DOHH2 (cell line): ENCODE measurements around the gene RAB39B.

Source experiments
- H3F3A ChIP-seq: fragments of 200-600 bp; sonication (generic), shearing (Covaris generic); 2 replicates; pipeline ENCODE4 v1.6.0; 2016; ENCODE audit warnings: antibody characterized with exemption, mild to moderate bottlenecking; ENCODE audit not compliant: control insufficient read depth, insufficient read depth
- H3K27ac ChIP-seq: fragments of 200-600 bp; sonication (generic); 2 replicates; pipeline ENCODE4 v1.5.1; 2014; ENCODE audit warnings: low read depth, mild to moderate bottlenecking, low read length, moderate library complexity
- H3K27me3 ChIP-seq: fragments of 200-600 bp; sonication (generic); 2 replicates; pipeline ENCODE4 v1.6.1; 2014; ENCODE audit warnings: mild to moderate bottlenecking, low read length, mixed read lengths; ENCODE audit not compliant: control insufficient read depth
- H3K36me3 ChIP-seq: fragments of 200-600 bp; sonication (generic); 2 replicates; pipeline ENCODE4 v1.6.1; 2014; ENCODE audit warnings: mild to moderate bottlenecking, low read length, moderate library complexity, mixed read lengths; ENCODE audit not compliant: control insufficient read depth
- H3K4me1 ChIP-seq: fragments of 200-600 bp; sonication (generic); 2 replicates; pipeline ENCODE4 v1.6.1; 2014; ENCODE audit warnings: mild to moderate bottlenecking, low read length, mixed read lengths; ENCODE audit not compliant: control insufficient read depth
- H3K4me2 ChIP-seq: fragments of 200-600 bp; sonication (generic); 2 replicates; pipeline ENCODE4 v1.6.0; 2014; ENCODE audit warnings: mild to moderate bottlenecking, low read length, moderate library complexity
- H3K4me3 ChIP-seq: fragments of 200-600 bp; sonication (generic); 2 replicates; pipeline ENCODE4 v1.5.1; 2014; ENCODE audit warnings: mild to moderate bottlenecking, low read length, mixed read lengths
- H3K79me2 ChIP-seq: fragments of 200-600 bp; sonication (generic); 2 replicates; pipeline ENCODE4 v1.6.1; 2014; ENCODE audit warnings: mild to moderate bottlenecking, low read length, mixed read lengths; ENCODE audit not compliant: control insufficient read depth
- H3K9me2 ChIP-seq: fragments of 200-600 bp; sonication (generic); replicated peaks from 2 replicates; pipeline ENCODE4 v1.6.1; 2014; ENCODE audit warnings: mild to moderate bottlenecking, low read length, mixed read lengths; ENCODE audit not compliant: control insufficient read depth
- H3K9me3 ChIP-seq: fragments of 200-600 bp; sonication (generic); 2 replicates; pipeline ENCODE4 v1.6.1; 2014; ENCODE audit warnings: antibody characterized with exemption, low read length, mixed read lengths; ENCODE audit not compliant: control insufficient read depth, insufficient read depth
- H4K20me1 ChIP-seq: fragments of 200-600 bp; sonication (generic); 2 replicates; pipeline ENCODE4 v1.6.0; 2014; ENCODE audit warnings: low read depth, mild to moderate bottlenecking, antibody characterized with exemption, low read length, moderate library complexity; ENCODE audit not compliant: control insufficient read depth, insufficient read depth
- CTCF ChIP-seq: fragments of 200-600 bp; sonication (generic); IDR thresholded peaks from one replicate; pipeline ENCODE4 v1.5.1; 2014; ENCODE audit warnings: antibody characterized with exemption, mild to moderate bottlenecking, low read depth, low read length; ENCODE audit not compliant: poor library complexity, severe bottlenecking
- EZH2phosphoT487 ChIP-seq: fragments of 200-600 bp; sonication (generic); IDR thresholded peaks from 2 replicates; pipeline ENCODE4 v1.6.1; 2017; ENCODE audit warnings: borderline replicate concordance, mild to moderate bottlenecking, antibody characterized with exemption, low read length, moderate library complexity, mixed read lengths

The RAB39B gene

GRCh38 chrX:155211208-155211607, 53.1 kb downstream of the RAB39B start:
- H3K9me3 ChIP-seq: no peaks in the 10 kb centered on the region
- H3F3A ChIP-seq: no peaks in the 10 kb centered on the region
- no peak overlapping the region for H3K4me3 ChIP-seq
- H3K27ac ChIP-seq: no peak overlapping the region
- no peak overlapping the region for H3K4me2 ChIP-seq
- H3K9me2 ChIP-seq: no peaks in the 10 kb centered on the region
- H3K27me3 ChIP-seq: no peaks in the 10 kb centered on the region
- no peaks in the 10 kb centered on the region for H3K36me3 ChIP-seq
- no peaks in the 10 kb centered on the region for H4K20me1 ChIP-seq
- H3K79me2 ChIP-seq: no peaks in the 10 kb centered on the region
- no peak for TF ChIP-seq CTCF
- no peak for TF ChIP-seq EZH2phosphoT487
- H3K4me1 ChIP-seq: peaks cover 7% of the 10 kb centered on the region
